NOMO-1 treated with DMSO at 0.1 percent for 48 hours (cell line): ENCODE results near the gene VAMP3.
"Not testable (repeated sequence)": the region's sequence is repeated elsewhere in the genome, so short reads cannot be mapped to it uniquely, and the experiment has no call there.

Experiments used
- DNase-seq: peaks from one replicate; lab custom pipeline; 2025; ENCODE audit not compliant: unreplicated experiment; lab: John Stamatoyannopoulos, UW

The VAMP3 gene

DNA sequence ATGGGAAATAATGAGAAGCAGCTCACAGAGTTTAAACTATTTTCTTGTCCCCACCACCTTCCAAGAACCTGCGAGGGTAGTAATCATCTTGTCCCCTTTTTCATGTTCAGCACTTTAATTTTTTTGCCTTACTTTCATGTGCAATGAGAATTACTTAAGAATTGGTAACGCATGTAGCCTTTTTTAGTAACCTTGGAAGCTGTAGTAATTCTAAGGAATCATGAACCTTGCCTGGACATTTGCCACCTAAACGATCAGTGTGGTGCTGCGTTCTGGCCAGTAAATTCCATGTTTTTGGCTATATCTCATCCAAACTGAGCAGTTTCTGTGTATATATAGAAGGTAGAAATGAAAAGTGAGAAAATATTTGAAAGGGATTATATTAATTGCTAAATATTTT lies 3.9 kb upstream of the VAMP3 start:
- no peak for DNase-seq

DNA sequence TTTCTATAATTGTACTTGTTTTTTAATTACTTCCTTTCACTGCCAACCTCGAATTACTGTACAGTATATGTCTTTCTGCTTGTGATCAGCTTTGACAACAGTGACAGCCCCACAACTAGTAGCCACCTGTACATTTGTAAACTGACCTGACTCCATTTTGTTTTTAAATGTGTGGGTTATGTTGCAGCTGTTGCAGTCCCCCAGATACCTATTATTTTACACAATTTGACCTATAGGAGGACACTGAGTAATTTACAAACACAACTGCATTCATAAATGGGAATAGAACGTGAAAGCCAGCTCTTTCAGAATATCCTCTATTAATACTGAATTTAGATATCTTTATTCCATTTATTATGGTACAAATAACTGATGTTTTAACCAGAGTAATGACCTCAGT lies 2.5 kb upstream of the VAMP3 start:
- no peak for DNase-seq

DNA sequence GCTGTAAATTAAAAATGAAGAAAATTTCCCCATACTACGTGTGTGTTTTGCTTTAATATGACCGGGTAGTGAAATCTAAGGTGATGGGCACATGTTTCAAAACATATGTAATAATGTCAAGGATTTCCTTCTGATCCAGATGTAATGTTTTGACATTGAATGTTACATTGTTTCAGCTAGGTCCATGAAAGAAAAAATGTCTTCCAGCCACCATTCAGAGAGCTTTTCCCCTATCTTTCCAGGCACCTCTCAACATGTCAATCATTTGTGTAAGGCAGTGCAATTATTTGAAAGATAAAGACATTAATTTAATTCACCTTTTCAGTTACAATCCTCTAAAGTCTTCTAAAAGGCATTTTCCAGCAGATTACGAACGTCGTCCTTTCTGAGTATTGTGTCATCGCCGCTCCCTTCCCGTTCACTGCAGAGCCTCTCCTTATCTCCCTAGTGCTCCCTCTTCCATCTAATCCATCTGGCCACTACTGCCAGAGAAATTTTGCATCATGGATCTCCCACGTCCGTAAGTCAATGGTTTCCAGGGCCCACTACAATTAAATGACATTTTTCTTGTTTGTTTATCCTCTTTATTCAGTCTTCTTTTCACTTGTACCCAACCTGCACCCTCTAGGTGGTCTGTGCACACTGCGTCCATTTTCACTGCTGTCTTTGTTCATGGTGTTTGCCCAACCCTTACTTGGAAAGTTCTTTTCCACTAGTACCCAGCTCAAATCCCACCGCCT lies 1.3 kb upstream of the VAMP3 start:
- no peak for DNase-seq

DNA sequence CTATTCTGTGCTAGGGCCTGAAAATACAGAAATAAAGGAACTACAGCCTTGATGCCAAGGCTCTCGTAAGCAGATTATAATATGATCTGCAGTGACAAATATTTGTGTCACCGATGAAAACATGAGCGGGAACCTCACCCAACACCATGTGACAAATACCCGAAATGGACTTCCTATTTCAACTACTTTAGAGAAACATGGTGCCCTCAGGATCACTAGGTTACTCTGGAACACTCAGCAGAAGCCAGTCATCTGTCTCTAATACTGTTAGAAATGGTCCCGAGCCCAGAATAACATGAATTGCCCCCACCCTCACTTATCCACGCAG lies 463 bp upstream of the VAMP3 start:
- DNase-seq: peak; percentile 43

DNA sequence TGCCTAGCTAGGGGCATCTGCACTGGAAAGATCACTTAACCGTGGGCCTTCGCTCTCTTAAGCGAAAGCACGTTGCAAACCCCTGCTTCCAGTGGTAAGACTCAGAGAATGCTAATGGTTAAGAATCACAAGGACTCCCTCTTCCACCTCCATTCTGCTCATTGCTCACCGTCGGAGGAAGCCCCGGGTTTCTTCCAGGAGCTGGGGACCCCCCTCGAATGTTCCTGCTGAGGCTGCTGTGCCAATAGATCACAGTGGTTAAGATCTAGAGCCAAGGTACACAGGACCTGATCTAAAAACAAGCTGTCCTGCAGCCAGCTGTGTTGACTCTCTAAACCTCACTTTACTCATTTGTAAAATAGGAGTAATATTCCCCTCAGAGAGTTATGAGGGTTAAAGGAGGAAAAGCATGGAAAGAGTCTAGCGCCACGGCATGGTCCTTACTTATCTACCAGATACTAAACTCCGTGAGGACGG lies 765 bp downstream of the VAMP3 start:
- no peak for DNase-seq

DNA sequence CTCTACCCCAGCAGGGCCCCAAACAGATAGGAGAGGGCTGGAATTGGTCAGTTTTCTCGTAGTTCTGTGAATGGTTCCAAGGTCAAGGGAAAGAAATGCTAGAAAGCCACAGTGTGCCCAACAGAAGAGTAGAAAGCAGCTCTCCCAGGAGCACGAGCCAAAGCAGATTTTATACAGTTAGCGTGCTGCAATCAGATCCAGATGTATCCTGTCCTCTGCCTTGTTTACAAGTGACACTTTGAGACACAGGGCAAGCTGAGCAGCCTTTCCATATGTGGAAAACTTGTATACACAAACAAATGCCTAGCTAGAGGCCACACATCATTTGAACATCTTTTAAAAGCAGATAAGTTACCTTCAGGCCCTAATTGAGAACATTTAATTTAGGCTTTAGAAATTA lies 6.5 kb downstream of the VAMP3 start:
- no peak for DNase-seq

DNA sequence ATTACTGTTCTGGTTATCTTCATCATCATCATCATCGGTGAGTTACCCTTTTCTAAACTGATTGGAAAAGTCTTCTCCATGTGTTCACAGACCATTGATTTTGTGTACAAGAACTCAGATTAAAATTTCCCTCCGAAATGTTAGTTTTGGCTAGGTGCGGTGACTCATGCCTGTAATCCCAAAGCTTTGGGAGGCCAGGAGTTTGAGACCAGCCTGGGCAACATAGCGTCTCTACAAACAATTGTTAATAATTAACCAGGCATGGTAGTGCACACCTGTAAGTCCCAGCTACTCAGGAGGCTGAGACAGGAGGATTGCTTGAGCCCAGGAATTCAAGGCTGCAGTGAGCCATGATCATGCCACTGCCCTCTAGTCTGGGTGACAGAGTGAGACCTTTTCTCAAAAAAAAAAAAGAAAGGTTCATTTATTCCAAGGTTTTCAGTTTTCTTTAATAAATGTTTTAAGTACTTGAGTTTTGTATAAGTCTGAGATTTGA lies 7.1 kb downstream of the VAMP3 start:
- no peak for DNase-seq

DNA sequence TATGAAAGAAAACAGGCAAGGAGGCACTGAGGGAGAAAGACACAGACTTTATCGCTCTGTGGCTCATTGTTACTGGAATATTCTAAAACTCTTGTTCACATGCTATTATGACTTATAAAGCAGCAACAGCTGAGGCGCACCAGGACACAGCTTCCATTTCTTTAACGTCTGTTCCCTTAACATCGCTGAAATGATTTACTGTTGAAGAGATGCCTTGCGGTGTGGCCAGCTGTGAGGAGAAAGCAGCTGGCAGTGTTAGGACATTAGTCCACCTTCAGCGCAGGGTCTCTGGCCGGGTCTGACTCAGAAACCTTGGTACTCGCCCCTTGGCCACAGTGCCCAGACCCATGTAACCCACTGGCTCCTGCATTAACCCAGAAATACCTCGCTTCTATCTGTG lies 9.9 kb downstream of the VAMP3 start:
- DNase-seq: no peak

DNA sequence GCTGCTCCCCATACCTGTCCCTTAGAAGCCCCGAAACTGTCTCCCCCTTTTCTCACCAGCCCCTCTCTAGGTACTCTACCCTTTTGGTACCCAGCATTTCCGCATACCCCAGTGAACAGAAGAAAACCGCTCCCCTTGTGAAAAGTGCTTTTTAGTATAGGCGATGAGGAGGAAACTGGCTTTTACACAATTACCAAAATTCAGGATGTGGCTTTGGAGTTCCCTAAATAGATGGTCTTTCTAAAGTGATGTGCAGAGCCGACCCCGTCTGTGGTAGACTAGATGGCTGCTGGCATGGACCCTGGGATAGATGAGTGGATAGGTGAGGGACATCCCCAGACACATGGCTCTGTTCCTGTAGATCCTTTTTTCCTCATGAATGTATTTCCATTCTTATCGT lies 10.4 kb downstream of the VAMP3 start:
- DNase-seq: peak; percentile 46

DNA sequence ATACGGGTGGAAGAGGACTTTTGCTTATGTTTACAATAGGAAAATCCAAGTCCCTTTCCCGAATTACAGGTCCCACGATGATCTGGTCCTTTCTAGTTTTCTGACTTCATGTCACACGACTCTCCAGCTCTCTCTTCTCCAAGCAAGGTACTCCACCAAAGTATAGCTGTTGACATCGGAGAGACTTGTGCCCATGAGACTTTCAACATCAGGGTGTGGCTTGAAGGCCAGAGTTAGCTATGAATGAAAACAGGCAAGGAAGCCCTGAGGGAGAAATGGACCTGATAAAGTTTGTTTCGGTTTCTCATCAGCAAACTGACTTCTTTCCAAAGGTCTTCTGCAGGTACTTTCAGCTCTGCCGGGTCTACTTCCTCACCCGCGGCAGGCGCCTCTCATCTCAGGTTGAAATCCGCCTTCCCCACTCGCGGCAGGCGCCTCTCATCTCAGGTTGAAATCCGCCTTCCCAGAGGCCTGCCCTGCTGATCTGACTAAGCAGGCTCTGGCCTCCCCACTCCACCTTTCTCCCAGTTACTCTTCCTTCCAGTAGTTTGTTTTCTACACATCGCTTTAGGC lies 10.9 kb downstream of the VAMP3 start:
- DNase-seq: peak; percentile 79

DNA sequence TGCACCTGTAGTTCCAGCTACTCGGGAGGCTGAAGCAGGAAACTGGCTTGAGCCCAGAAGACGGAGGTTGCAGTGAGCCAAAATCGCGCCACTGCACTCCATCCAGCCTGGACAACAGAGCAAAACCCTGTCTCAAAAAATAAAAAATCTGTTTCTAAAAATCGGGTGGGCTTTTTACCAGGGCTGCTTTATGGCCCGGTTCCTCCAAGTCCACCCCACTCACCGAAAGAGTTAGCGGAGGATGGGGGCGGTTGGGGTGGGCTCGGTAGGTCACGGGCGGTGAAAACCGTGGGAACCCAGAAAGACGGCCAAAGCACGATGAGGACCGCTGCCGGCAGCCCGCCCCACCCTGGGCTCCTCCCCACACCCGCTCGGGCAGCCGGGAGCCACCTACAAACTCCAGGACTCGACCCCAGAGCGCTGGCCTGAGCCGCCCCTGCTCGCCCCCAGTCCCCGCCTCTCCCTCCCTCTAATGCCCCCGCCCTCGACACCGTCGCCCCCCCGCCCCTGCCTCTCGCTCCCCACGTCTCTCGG lies 12.1 kb downstream of the VAMP3 start:
- peak; percentile 7 for DNase-seq

DNA sequence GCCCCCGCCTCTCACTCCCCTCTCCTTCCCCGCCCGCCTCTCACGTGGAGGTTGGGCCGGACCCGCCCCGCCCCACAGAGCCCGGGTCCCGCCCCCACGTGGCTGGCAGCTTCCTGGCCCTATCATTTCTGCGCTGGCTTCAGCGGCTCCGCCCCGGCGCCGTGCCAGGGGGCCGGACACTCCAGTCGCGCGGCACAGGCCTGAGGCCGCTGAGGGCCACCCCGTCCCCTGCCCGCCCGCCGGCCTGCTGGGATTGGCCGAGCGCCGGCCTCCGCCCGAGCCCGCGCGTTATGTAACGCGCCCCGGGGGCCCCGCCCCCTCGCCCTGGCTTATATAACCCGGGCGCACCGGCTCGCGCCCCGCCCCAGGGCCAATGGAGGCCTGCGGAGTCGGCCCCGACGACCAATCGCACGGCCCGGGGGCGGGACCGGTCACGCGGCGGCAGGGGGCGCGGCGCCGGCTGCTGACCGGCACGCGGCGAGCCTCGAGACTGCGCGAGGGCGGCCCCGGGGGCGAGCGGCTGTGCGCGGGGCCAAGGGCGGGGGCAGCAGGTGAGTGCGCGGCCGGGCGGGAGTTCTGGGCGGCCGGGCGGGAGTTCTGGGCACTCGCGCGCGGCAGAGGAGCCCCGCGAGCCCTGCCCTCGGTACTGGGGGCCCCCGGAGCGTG lies 12.9 kb downstream of the VAMP3 start, which contains the start of gene PER3:
Gene PER3 (plus strand): TSS at position 466 of the 666 bp plus-strand sequence. CDS start 587 bp downstream, outside the sequence.
- DNase-seq: peak; percentile 83

DNA sequence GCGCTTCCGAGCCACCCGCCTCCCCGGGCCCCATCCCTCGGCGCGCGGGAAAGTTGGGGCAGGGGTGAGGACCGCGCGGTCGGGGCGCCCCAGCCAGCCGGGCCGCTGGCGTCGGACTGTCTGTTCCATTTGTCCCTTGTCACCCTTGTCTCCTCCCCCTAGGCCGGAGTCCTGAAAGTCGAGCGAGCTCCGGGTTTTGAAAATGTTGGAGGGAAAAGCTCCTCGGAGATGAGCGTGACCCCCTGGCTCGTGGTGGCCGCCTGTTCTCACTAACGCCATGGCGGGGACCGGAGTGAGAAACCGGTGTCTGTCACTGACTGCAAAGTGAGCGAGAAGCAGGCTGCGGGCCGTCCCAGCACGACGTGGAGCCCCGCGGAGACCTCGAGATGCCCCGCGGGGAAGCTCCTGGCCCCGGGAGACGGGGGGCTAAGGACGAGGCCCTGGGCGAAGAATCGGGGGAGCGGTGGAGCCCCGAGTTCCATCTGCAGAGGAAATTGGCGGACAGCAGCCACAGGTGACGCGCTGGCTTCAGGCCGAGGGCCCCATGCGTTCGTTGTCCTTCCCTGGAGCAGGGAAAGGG lies 13.5 kb downstream of the VAMP3 start:
- no peak for DNase-seq

DNA sequence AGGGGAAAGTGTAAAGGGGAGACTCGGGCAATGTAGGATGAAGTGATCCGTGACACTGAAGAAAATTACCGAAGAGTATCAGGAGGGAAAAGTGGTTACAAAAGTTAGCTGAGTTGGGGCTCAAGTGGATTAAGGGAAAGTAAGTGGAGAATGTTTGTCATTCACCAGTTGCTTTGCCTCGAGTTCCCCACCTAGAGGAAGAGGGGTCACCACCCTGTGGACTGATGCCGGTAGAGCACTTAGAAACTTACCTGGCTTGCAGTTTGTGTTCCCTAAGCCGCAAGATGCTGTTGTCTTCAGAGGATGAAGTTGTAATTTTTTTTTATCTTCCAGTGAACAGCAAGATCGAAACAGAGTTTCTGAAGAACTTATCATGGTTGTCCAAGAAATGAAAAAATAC lies 14.0 kb downstream of the VAMP3 start:
- DNase-seq: no peak

DNA sequence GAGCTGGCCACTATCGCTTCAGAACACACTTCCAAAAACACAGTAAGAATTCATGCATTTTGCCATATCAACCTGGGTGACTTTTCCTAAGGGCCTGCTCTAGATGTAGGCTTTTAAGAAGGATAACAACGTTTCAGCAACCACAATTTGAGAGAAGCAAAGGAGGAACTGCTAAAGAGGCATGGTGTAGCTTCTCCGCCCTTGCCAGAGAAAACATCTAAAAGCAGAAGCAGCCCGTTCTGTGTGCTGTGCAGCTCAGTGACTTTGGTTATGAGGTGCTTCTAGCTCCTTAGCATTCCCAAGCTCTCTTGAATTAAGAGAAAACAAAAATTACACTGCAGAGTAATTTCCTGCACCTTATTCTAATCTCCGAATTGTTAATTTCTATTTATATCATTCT lies 15.7 kb downstream of the VAMP3 start:
- DNase-seq: peak; percentile 42

DNA sequence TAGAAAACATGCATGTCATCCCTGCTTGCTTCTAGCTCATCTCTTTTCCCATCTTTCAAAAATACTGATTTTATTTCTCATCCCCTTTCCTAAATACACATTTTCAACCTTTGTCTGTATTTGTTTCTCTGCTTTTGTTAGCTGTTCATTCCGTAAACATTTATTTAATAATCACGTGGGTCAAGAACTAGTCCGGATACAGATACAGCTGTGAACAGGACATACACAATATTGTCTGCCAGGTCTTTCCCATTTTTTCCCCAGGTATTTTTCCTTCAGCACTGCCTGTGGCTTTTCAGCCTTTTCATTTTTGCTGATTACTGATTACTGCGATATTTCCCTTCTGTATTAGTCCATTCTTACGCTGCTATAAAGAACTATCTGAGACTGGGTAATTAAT lies 18.7 kb downstream of the VAMP3 start:
- DNase-seq: no peak

DNA sequence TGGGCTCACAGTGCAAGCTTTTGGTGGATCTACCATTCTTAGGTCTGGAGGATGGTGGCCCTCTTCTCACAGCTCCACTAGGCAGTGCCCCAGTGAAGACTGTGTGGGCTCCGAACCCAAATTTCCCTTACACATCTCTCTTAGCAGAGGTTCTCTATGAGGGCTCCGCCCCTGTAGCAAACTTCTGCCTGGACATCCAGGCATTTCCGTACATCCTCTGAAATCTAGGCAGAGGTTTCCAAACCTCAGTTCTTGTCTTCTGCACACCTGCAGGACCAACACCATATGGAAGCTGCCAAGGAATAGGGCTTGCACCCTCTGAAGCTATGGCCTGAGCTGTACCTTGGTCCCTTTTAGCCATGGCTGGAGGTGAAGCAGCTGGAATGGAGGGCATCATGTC lies 19.9 kb downstream of the VAMP3 start:
- not testable (repeated sequence) for DNase-seq

DNA sequence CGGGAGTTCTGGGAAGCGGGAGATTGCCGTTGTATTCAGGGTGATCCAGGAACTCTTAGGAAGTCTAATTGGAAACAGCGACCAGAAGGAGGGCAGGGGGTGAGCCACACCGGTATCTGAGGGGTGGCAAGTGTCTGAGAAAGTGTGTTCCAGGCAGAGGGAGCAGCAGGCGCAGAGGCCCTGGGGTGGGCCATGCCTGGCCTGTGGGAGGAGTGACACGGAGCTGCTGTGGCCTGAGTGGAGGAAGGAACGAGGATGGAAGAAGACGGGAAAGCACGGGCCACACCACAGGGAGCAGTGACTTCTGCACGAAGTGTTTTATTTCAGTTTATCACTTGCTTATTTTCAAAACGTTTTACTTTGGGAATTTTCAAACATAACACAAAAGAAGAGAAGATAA lies 24.3 kb downstream of the VAMP3 start:
- no peak for DNase-seq

DNA sequence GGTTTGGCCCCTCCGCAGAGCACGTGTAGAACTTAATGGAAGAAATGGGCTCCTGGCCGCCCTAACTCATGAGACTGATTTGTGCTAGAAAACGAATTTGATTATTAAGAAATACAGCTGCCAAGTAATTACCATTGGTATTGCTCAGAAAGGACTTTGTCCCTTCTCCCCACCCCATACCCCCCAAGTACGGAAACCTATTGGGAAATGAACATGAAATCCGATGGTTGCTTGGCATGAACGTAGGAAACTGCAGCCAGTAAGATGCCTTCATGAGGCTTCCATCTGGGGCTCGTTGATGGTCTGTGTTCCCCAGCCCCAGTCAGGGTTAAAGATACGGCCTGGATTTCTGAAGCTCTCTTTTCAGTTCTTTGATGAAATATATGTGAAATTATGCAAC lies 34.4 kb downstream of the VAMP3 start:
- no peak for DNase-seq

DNA sequence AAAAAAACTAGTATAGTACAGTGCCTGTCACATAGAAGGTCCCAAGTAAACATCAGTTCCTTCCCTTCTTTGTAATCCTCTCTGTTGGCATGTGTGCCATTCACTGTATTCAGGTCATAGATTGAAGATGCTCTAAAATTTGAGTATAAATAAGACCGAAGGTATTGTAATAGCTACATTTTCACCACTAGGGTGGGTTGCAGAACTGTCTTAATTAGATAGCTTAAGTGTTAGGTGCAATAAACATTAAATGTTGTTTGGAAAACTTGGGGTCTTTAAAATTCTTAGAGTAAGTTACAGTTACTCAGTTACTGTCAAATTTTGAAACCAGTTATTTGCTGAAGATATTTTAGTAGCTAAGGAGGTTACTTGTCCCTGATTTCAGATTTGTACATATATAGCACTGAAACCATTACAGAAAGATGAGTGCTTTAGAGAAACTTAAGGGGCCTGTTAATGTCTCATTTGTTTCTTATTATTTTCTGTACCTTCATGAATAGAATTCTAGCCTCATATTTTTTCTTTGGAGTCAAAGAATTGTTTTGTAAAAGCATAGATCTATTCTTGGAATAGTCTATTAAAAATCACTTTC lies 37.3 kb downstream of the VAMP3 start:
- DNase-seq: peak; percentile 38

DNA sequence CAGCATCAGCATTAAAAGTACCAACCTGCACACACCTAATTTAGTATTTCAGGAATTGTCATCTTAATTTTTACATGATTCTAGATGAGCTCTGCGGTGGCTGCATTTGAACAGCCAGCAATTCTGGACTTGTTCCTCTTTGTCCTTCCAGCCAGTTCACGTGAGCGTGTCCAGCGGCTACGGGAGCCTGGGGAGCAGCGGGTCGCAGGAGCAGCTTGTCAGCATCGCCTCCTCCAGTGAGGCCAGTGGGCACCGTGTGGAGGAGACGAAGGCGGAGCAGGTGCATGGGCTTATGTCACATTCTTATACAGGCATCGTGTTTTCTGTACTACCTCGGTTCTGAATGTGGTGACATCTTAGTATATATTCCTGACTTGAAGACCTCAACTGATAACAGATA lies 38.6 kb downstream of the VAMP3 start:
- DNase-seq: no peak
